ENCODE measurements around the gene PSORS1C1.

PSORS1C1 gene

DNA sequence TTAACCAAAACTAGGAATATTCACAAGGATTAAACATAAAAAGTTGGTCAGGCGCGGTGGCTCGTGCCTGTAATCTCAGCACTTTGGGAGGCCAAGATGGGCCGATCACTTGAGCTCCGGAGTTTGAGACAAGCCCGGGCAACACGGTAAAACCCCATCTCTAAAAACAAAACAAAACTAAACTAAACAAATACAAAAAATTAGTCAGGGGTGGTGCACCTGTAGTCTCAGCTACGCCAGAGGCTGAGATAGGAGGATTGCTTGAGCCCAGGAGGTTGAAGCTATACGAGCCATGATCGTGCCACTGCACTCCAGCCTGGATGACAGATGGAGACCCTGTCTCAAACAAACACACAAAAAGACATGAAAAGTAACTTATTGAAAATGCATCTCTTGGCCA, 21.1 kb downstream of the PSORS1C1 start:
- TF ChIP-seq POLR2A (IDR thresholded peaks at IDR 0.05; ENCODE audit: low read depth, low read length): no peak
- no peak for TF ChIP-seq TAF1 (IDR thresholded peaks at IDR 0.05; ENCODE audit: low read depth, low read length)
- TF ChIP-seq POLR2AphosphoS5 (IDR thresholded peaks at IDR 0.05; ENCODE audit: low read depth, low read length): no peak
- TF ChIP-seq POU2F2 (IDR thresholded peaks at IDR 0.05; ENCODE audit: low read depth, low read length): no peak
- TF ChIP-seq PAX5 (IDR thresholded peaks at IDR 0.05; ENCODE audit: insufficient read depth, low read length, severe bottlenecking): no peak
- no peak for TF ChIP-seq SPI1 (IDR thresholded peaks at IDR 0.05; ENCODE audit: low read depth, low read length)
- no peak for DNase-seq (ENCODE audit: insufficient read length, low spot score)
- FAIRE-seq: no peak

DNA sequence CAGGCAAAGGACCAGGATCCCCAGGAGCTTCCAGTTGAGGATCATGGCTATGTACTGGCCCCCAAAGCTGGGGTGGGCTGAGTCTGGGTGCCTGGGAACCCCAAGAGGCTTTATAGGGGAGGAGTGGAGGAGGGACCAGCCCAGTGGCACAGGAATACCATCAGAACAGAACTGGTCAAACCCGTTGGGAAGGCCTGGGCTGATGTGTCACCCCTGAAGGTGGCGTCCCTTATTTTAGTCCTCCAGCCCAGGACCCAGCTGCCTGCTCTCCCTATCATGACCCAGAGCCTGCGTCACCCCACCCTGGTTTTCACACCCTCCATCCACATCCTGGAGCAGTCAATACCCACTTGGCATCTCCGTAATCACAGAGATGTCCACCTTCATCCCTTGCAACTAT, 24.4 kb downstream of the PSORS1C1 start, which contains the start of gene PSORS1C2:
TSS of gene PSORS1C2 (minus strand) at position 85 of the 400 bp plus-strand sequence. CDS start at position 45, 40 bp downstream.
- no peak for TF ChIP-seq POLR2AphosphoS5 (IDR thresholded peaks at IDR 0.05; ENCODE audit: low read depth, low read length)
- no peak for TF ChIP-seq POU2F2 (IDR thresholded peaks at IDR 0.05; ENCODE audit: low read depth, low read length)
- no peak for TF ChIP-seq TAF1 (IDR thresholded peaks at IDR 0.05; ENCODE audit: low read depth, low read length)
- TF ChIP-seq PAX5 (IDR thresholded peaks at IDR 0.05; ENCODE audit: insufficient read depth, low read length, severe bottlenecking): no peak
- TF ChIP-seq POLR2A (IDR thresholded peaks at IDR 0.05; ENCODE audit: low read depth, low read length): no peak
- no peak for TF ChIP-seq SPI1 (IDR thresholded peaks at IDR 0.05; ENCODE audit: low read depth, low read length)
- FAIRE-seq: no peak
- no peak for DNase-seq (ENCODE audit: insufficient read length, low spot score)

DNA sequence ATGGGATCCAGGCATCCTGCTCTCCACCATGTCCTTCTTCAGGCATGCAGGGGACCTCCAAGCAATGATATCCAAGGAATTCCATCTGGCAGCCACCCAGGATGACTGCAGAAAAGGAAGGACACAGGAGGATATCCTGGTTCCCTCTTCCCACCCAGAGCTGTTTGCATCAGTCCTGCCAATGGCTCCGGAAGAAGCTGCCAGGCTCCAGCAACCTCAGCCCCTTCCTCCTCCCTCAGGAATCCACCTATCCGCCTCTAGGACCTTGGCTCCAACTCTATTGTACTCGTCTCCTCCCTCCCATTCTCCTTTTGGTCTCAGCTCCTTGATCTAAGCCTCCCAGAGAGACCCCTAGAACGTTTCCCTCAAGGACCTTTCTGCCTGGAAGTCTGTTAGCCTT, 25.0 kb downstream of the PSORS1C1 start:
- no peak for DNase-seq (ENCODE audit: insufficient read length, low spot score)
- no peak for TF ChIP-seq SPI1 (IDR thresholded peaks at IDR 0.05; ENCODE audit: low read depth, low read length)
- no peak for TF ChIP-seq POU2F2 (IDR thresholded peaks at IDR 0.05; ENCODE audit: low read depth, low read length)
- no peak for FAIRE-seq

DNA sequence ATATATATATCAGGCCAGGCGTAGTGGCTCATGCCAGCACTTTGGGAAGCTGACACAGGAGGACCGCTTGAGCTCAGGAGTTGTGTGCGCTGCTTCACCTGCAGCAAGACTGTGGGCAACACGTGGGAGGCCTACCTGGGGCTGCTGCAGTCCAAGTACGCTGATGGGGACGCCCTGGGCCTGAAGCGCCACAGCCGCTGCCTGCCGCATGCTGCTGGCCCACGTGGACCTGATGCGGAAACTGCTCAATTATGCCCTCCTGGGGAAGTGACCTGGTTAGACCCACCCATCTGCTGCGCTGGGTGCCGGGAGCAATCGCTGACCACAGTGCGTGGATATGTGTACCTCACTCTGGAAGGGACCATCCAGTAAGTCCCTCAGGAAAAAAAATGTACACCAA, 26.0 kb downstream of the PSORS1C1 start:
- FAIRE-seq: no peak
- TF ChIP-seq POU2F2 (IDR thresholded peaks at IDR 0.05; ENCODE audit: low read depth, low read length): no peak
- no peak for TF ChIP-seq PAX5 (IDR thresholded peaks at IDR 0.05; ENCODE audit: insufficient read depth, low read length, severe bottlenecking)
- no peak for TF ChIP-seq SPI1 (IDR thresholded peaks at IDR 0.05; ENCODE audit: low read depth, low read length)
- no peak for TF ChIP-seq POLR2A (IDR thresholded peaks at IDR 0.05; ENCODE audit: low read depth, low read length)
- no peak for TF ChIP-seq TAF1 (IDR thresholded peaks at IDR 0.05; ENCODE audit: low read depth, low read length)
- no peak for TF ChIP-seq POLR2AphosphoS5 (IDR thresholded peaks at IDR 0.05; ENCODE audit: low read depth, low read length)
- DNase-seq (ENCODE audit: insufficient read length, low spot score): no peak

DNA sequence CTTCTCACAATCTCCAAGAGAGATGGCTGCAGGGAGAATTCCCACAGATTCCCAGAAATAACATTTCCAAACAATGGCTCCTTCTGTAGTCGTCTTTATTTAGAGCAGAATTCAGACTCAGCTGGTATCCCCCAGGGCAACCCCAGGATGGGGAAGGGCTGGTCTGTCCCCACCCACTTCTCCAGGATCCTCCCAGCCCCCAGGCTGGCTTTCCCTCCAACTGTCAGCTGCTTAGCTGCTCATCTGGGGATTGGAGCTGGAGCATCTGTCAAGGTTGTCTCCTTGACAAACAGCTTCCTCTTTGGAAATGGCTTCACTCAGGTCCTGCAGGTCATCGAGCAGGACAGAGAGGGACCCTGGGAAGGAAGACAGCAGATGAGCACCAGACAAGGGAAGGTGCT, 27.8 kb downstream of the PSORS1C1 start:
- TF ChIP-seq TAF1 (IDR thresholded peaks at IDR 0.05; ENCODE audit: low read depth, low read length) (no peak), POU2F2 (IDR thresholded peaks at IDR 0.05; ENCODE audit: low read depth, low read length) (no peak), SPI1 (IDR thresholded peaks at IDR 0.05; ENCODE audit: low read depth, low read length) (no peak), POLR2A (IDR thresholded peaks at IDR 0.05; ENCODE audit: low read depth, low read length) (no peak), PAX5 (IDR thresholded peaks at IDR 0.05; ENCODE audit: insufficient read depth, low read length, severe bottlenecking) (no peak), POLR2AphosphoS5 (IDR thresholded peaks at IDR 0.05; ENCODE audit: low read depth, low read length) (no peak)
- no peak for FAIRE-seq
- no peak for DNase-seq (ENCODE audit: insufficient read length, low spot score)

DNA sequence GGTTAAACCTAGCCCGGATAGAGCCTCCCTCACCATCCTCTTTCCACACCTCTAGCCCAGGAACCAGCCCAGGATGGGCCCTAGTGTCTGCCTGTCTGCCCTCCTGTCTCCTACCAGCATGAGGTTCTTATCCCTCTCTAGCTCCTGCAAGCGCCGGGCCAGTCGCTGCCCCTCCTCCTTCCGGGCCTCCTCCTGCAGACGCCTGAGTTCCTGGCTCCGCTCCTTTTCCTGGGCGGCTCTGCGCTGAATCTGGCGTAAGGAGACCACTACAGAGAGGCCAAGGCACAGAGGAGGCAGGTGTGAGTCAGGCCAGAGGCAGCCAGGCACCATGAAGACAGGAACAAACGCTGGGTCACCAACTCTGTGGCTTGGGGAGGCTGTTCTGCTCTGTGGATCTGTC, 28.5 kb downstream of the PSORS1C1 start:
- FAIRE-seq (no peak), DNase-seq (ENCODE audit: insufficient read length, low spot score) (no peak)
- TF ChIP-seq POU2F2 (IDR thresholded peaks at IDR 0.05; ENCODE audit: low read depth, low read length): no peak
- TF ChIP-seq TAF1 (IDR thresholded peaks at IDR 0.05; ENCODE audit: low read depth, low read length): no peak
- TF ChIP-seq PAX5 (IDR thresholded peaks at IDR 0.05; ENCODE audit: insufficient read depth, low read length, severe bottlenecking): no peak
- no peak for TF ChIP-seq SPI1 (IDR thresholded peaks at IDR 0.05; ENCODE audit: low read depth, low read length)
- TF ChIP-seq POLR2A (IDR thresholded peaks at IDR 0.05; ENCODE audit: low read depth, low read length): no peak
- no peak for TF ChIP-seq POLR2AphosphoS5 (IDR thresholded peaks at IDR 0.05; ENCODE audit: low read depth, low read length)

DNA sequence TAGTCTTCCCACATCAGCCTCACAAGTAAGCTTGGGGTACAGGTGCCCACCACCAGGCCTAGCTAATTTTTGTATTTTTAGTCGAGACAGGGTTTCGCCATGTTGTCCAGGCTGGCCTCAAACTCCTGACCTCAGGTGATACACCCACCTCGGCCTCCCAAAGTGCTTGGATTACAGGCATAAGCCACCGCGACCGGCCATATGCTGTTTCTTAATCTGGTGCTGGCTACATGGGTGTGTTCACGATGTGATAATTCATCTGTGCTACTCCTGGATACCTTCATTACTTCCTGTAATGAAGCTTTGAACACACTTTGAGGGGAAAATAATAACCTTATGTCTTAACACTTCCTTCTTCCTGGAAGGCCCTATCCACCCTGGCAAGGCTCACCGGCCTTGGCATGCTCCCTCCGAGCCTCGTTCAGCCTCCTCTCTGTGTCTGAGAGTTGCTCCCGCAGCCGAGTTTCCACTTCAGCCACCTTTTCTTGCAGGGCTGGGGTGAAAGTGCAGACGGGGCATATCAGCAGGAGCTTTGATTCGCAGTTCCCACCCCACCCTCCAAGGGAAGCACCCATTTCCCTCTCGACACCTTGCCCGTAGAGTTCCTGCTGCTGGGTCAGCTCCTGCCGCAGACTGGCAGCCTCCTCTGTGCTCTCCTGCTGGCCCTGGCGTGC, 29.8 kb downstream of the PSORS1C1 start:
- TF ChIP-seq POLR2AphosphoS5 (IDR thresholded peaks at IDR 0.05; ENCODE audit: low read depth, low read length): no peak
- TF ChIP-seq POU2F2 (IDR thresholded peaks at IDR 0.05; ENCODE audit: low read depth, low read length): no peak
- no peak for TF ChIP-seq PAX5 (IDR thresholded peaks at IDR 0.05; ENCODE audit: insufficient read depth, low read length, severe bottlenecking)
- TF ChIP-seq POLR2A (IDR thresholded peaks at IDR 0.05; ENCODE audit: low read depth, low read length): no peak
- no peak for TF ChIP-seq SPI1 (IDR thresholded peaks at IDR 0.05; ENCODE audit: low read depth, low read length)
- TF ChIP-seq TAF1 (IDR thresholded peaks at IDR 0.05; ENCODE audit: low read depth, low read length): no peak
- FAIRE-seq (no peak), DNase-seq (ENCODE audit: insufficient read length, low spot score) (no peak)

DNA sequence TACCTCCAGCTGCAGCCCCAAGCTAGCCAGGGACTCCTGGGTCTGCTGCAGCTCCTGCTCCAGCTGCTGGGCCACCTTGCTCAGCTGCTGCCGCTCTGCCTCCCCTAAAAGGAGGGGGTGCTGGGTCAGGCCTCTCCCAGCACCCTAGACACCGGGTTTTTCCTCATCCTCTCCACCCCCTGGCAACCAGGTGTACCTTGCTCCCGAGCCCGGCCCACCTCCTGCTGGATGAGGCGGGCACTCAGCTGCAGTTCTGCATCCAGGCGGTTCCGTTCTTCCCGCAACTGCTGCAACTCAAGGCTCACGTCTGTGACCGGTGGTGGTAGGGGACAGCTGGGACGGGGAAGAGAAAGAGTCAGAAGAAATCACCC, 30.4 kb downstream of the PSORS1C1 start:
- TF ChIP-seq SPI1 (IDR thresholded peaks at IDR 0.05; ENCODE audit: low read depth, low read length): no peak
- FAIRE-seq (no peak), DNase-seq (ENCODE audit: insufficient read length, low spot score) (no peak)

DNA sequence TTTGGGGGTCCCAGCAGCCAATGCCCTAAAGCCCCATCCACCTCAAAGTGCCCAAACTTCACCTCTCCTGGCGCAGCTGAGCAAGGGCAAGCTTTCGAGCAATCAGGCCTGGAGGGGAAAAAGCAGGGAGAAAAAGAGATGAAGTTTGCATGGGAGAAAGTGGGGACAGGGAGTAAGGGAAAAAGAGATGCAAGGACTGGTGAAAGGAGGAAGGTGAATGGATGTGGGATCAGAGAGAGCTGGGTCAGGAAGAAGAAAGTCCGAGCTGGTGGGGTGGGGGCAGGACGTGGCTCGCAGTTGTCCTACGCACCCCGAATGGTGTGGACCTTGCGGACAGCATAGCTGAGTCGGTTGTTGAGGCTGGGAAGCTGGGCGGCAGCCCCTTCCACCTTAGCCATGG, 30.8 kb downstream of the PSORS1C1 start:
- FAIRE-seq: no peak
- no peak for DNase-seq (ENCODE audit: insufficient read length, low spot score)
- TF ChIP-seq PAX5 (IDR thresholded peaks at IDR 0.05; ENCODE audit: insufficient read depth, low read length, severe bottlenecking): no peak
- no peak for TF ChIP-seq TAF1 (IDR thresholded peaks at IDR 0.05; ENCODE audit: low read depth, low read length)
- TF ChIP-seq POLR2A (IDR thresholded peaks at IDR 0.05; ENCODE audit: low read depth, low read length): no peak
- no peak for TF ChIP-seq SPI1 (IDR thresholded peaks at IDR 0.05; ENCODE audit: low read depth, low read length)
- no peak for TF ChIP-seq POLR2AphosphoS5 (IDR thresholded peaks at IDR 0.05; ENCODE audit: low read depth, low read length)
- no peak for TF ChIP-seq POU2F2 (IDR thresholded peaks at IDR 0.05; ENCODE audit: low read depth, low read length)

DNA sequence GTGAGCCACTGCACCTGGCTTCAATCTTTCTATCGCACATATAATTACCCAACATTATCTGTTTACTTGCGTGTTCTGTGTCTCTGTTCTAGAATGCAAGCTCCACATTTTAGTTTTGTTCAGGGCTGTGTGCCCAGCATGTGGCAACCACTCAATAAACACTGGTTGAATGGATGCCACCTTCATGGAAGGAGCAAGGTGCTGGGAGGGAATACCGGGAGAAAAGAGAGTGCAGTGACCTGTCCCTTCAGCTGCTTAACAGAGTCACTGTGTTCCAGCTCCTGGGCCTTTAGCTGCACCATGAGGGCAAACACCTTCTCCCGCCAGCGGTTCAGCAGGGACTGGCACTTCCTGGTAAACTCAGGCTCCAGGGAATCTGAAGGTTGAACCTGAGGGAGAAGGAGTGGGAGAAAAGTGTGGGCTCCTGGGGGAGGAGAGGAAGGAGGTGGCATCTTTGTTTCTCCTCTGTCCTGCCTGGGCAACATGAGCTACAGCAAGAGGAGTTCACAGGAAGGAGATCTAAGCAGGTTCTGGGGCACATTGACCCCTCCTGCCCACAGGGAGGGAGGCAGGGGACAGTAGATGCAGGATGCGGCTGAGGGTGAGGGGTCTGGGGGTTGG, 35.3 kb downstream of the PSORS1C1 start:
- FAIRE-seq: no peak
- TF ChIP-seq PAX5 (IDR thresholded peaks at IDR 0.05; ENCODE audit: insufficient read depth, low read length, severe bottlenecking) (no peak), SPI1 (IDR thresholded peaks at IDR 0.05; ENCODE audit: low read depth, low read length) (no peak), POU2F2 (IDR thresholded peaks at IDR 0.05; ENCODE audit: low read depth, low read length) (no peak), POLR2A (IDR thresholded peaks at IDR 0.05; ENCODE audit: low read depth, low read length) (no peak), POLR2AphosphoS5 (IDR thresholded peaks at IDR 0.05; ENCODE audit: low read depth, low read length) (no peak), TAF1 (IDR thresholded peaks at IDR 0.05; ENCODE audit: low read depth, low read length) (no peak)
- no peak for DNase-seq (ENCODE audit: insufficient read length, low spot score)

Data from GM12891 (cell line).